MV-4-11 (cell line): ENCODE measurements around the gene DMBT1.

Experiments
- DNase-seq: peaks from one replicate; lab custom pipeline; 2025; lab: John Stamatoyannopoulos, UW

The DMBT1 gene

DNA sequence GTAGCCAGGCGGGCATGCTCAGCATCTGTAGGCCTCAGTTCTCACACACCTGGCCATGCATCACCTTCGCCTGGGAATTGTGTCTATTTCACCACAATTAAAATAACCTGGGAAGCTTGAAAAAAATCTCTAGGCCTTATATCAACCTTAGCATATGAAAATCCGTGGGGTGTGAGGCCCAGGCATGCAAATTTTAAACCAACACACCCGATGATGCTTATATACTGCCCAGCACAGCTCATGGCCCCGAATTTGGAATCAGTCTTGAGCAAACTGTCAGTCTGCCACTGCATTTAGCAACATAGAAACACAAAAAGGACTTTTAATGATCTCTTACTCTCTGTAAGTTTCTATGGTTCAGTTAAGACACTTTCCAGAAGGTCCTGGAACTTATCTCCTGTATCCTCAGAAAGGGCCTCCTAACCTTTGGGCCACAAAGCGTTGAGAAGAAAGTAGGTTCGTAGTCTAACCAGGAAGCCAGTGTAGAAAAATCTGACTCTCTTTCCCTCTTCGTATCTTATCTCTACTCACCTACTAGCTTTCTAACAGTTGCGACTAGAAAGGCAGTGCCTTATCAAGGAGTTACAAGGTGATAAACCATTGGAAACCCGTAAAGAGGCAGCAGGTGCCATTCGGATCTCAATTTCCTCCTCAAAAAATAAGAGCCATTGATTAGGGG is 12.0 kb upstream of the DMBT1 start:
- no peak for DNase-seq

DNA sequence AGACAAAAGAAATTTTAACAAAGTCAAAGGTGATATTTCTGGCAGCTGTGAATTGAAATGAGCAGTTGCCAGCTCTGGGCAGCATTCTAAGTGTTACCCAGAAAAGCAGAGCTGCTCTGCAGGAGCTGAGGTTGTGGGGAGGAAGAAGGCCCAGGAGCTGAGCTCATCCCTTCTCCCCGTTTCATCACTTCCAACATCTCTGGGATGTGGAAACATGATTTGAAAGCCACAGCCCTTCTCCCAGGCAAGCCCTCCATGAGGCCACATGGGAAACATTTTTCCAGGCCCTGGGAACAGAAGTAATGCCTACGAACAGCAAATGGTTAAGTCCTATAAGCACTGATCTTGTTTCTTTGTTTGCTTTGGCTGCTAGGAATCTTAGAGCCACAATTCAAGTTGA is 10.9 kb upstream of the DMBT1 start:
- no peak for DNase-seq

DNA sequence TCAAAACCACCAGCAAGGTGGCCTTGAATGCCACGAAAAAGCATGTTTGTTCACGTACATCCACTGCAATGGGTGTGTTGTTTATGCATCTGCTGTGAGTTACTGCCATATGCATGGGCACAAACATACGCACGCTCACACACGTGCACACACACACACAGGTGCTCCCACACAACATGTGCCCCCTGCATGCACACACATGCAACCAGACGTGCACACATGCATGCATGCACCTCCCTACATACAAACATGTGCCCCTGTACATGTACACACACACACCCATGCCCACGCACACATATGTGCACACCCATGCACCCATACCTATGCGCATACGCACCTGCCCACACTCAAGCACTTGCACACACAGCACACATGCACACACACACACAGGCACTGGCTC is 10.1 kb upstream of the DMBT1 start:
- no peak for DNase-seq

DNA sequence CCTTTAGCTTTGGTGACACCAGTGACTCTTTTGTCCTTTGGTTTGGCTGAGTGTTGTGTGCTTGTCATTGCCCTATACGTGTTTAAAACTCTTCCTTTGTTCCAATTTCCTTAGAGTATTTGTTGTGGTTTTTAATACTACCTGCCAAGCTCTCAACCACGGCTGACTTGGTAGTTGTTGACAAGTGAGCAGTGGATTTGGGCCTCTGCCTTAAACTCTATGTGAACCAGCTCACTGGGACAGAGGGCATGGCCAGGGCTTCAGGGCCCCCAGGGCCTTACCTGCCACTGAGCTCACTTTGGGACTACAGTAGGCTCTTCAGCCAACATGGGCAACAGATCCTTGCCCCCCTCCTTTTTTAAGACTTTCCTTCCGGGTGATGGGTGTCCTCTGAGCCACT is 9.6 kb upstream of the DMBT1 start:
- DNase-seq, result no peak

DNA sequence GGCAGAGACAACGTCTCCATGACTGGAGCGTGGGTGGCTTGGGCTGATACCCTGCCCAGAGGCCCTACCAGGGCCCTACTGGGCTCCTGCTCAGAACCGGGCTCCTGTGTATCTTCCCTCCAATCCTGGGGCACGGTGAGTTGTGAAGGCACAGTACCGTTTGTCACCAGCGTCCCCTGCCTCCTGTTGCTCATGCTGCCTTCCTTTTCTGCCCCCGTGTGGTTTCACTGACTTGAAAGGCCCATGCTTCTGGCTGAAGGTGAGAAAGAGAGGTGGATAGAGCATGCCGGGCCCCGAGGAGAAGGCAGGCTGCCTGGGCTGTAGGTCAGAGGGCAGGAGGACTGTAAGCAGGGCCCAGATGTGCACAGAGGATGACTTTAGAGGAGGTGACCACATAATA is 9.1 kb upstream of the DMBT1 start:
- no peak for DNase-seq

DNA sequence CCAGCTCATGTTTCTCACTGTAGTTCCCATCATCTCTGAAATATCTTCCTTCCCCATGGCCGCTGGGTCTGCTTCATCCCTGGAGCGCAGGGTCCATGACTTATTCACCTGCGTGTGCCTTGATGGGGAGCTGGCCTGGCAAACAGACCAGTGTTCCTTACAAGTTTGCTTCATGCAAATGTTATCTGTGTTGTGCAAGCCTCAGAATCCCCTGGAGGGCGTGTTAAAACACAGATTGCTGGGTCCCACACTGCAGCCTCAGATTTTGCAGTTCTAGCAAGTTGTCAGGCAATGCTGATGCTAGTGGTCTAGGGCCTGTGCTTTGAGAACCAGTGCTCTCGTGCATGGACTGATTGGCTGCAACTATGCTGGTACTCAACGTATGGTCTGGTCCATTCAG is 7.2 kb upstream of the DMBT1 start:
- no peak for DNase-seq

DNA sequence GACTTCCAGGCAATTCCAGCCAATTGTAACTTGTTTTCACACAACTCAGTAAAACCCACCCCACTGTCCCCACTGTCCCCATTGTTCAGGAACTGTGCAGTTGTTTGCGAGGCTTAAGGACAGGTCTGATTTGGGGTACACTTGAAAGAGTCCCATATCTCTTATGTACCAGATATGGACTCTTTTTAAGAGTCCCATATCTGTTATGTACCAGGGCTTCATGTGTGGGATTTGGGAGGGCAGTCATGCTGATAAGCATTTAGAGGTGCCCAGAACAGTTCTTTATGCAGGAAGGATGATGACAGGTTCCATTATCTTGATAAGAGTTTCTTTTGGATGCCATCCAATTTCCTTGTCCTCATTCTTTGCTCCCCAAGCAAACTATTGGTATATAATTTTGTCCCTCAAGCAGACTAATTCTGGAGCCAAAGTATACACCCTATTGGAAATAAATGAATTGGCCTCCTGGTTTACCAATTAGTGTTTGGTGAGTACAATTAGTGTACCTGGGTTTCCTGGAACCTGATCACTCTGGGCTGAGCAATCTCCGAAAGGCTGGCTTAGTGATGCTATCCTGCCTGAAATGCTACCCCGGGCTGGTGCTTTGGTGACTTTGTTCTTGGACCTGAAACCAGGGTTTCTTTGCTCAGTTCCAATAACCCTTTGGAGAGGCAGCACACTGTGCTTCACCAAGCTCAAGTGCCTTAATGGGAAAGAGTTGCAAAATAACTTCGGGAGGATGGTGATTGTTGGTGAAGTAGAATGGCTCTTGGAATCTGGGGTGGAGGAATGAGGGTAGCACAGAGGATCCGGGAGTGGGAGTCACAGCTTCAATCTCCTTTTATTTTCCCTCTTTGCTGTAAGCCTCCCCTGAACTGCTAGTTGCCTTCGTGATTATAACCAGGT is 6.2 kb upstream of the DMBT1 start:
- no peak for DNase-seq

DNA sequence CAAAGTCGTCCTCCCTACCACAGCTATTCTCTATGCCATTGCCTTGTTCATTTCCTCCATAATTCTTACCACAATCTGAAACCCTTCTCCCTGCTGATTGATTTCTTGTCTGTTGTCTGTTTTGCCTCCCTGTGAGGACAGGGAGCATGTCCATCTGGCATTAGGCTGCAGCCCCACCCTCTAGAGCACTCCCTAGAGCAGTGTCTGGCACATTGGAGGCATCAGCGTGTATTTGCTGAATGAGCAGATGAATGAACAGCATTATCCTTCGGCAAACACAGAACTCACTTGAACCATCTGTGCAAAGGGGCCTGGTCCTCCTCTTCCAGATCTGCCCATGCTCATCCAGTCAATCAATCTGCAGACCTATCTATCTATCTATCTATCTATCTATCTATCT is 5.1 kb upstream of the DMBT1 start:
- DNase-seq, result no peak

DNA sequence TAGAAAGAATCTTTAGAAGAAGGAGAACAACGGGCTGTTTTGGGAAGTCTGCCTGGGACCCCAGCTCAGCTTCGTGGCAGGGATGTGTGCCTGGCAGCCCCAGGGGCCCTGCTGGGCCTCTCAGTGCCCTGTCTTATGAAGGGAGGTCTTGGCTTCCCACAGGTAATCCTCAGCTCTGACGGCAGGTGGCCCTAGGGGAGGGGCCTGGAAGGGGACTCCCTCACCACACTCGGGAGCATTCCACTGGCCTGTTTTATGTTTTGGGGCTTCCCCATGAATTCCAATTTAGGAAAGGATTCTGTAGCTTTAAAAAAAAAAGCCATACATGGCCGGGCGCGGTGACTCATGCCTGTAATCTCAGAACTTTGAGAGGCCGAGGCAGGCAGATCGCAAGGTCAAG is 3.0 kb upstream of the DMBT1 start:
- no peak for DNase-seq

DNA sequence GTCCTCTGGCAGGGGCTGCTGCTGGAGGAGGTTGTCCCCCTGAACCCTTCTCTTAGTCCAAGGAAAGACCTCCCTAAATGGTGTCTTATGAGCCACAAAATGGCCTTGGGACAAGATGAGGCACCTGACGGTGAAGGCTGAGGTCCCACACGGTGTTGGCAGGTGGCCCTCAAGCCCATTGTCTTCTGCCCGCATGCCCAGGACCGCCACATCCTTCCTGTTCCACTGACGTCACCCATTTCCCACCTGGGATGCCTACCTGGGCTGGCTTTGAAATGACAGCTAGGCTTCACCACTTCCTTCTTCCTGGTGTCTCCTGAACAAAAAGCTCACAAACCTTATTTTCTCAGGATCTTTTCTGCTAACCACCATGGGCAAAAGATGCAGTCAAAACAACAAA is 2.1 kb upstream of the DMBT1 start:
- no peak for DNase-seq

DNA sequence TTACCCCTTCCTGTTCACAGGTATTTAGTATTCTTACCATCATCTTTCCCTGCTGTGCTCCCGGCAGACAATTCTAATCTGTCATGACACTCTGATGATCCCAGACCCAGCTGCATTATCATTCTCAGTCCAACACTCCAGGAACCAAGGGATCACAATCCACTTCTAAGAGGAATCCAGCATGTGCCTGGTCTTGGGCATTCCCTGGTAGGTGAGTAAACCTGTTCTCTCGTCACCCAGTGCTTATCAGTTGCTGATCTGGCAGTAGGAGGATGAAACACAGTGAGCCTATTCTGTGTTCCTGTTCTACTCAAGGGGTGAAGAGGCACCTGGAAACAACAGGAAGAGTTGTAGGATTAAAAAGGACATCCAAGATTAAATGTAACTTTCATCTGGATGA is 1.3 kb upstream of the DMBT1 start:
- no peak for DNase-seq

DNA sequence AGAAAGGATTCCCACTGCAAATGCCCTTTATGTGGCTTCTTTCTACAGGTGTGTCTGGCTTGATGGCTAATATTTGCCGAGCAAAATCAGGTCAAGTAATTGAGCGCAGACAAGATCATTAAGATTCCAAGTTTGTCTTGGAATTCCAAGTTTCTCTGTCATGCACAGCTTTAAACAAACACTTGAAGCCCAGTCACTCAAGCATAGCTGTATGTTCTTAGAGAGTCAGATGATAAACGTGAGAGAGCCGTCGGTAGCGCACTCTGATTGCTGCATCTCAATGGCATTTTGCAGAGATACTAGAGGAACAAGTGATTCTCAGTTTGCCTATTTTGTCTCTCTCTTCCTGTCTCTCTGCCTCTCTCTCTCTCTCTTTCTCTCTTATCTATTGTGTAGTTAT is 658 bp downstream of the DMBT1 start:
- DNase-seq, result no peak

DNA sequence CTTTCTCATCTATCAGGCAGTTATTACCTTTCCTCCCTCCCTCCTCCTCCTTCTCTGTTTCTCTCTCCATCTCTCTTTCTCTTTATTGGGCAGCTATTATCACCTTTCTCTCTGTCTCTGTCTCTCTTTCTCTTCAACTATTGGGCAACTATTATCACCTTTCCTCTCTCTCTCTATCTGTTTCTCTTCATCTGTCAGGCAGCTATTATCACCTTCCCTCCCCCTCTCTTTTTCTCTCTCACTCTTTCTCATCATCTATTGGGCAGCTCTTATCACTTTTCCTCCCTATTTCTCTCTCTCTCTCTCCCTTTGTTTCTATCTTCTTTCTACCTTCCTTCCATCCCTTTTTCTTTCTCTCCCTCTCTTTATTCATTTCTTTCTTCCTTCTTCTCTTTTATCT is 1.2 kb downstream of the DMBT1 start:
- DNase-seq, result no peak

DNA sequence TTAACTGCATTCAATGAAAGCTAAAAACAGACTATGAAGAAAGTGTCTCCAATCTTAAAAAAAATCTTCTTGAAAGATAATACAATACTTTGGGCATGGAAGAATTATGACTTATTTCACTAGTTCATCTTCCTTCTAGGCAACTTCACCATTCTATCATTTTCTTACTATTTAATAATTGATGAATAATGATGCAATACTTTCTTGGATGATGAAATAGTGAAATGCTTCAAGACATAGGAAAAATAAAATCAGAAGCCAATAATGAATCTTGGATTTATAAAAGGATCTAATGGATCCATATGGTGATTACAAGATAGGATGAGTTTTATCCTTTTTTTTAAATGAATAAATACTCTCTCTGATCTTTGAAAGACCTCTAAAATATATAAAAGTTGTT is 4.4 kb downstream of the DMBT1 start:
- no peak for DNase-seq

DNA sequence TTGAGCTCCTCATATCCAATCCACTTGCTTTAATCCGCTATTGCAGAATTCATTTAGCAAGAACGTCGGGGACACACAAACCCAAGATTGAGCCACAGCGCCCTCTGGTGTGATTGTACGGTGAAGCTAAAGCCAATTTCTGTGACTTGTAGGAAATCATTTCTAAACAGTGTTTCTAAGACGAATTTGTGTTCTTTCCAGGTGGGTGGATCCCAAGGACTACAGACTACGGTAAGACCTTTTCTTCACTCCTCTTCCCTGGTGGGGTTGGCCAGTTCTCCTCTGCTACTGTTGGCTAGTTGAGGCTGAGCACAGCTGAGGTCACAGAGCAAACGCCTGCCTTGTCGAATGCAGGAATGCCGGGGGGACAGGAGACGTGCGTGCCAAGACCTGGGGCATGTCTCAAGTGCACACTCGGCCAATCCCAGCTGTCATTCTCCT is 5.2 kb downstream of the DMBT1 start:
- peak; percentile 54 for DNase-seq

DNA sequence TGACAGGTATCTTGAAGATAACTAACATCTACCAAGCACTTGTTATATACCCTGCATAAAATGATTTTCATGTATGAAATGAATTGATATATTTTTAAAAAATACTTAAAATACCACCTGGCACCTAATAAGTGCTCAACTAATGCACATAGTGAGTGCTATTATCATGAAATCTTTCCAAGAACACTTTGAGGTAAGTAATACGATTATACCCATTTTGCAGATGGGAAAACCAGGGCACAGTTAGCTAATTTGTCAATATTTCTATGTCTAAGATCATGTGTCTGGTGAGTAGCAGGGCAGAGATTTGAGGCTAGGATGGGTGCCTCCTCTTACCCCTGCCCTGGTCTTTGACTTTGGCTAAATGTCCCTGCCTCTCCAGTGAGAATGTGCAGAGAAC is 6.1 kb downstream of the DMBT1 start:
- no peak for DNase-seq

DNA sequence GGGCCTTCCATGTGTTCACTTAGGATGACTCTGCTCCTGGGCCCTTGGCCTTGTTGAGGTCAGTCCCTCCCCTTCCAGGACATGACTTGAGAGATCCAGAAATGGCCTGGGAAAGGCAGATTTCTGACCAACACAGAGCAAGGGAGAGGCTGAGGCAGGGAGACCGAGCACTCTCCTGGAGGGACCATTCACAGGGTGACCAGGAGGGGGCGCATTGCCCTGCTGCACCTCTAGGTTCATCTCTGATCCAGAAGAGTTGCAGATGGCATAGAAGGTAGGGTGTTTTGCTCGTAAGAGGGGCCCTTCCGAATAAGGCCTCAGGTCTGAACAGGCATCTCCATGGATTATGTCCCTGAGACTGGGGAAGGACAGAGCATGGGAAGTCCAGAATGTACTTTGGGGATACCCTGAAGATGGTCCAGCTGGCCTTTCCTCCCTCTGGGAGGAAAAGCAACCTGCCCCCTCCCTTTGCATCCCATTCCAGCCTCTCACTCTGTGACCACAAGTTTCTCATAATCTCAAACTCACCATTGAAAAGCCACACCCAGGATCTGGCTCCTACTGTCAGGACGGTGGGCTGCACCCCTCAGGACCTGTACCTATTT is 6.6 kb downstream of the DMBT1 start:
- no peak for DNase-seq

DNA sequence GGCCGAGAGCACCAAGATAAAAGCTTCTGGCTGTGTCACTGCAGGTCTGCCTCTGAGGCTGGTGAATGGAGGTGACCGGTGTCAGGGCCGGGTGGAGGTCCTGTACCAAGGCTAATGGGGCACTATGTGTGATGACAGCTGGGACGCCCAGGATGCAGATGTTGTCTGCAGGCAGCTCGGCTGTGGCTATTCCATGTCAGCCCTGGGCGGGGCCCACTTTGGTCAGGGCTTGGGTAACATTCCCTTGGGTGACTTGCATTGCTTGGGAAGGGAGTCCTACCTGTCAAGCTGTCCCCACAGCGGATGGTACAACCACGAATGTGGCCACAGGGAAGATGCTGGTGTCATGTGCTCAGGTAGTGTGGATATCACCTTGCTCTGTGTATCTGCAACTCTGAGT is 8.0 kb downstream of the DMBT1 start:
- DNase-seq, result no peak

DNA sequence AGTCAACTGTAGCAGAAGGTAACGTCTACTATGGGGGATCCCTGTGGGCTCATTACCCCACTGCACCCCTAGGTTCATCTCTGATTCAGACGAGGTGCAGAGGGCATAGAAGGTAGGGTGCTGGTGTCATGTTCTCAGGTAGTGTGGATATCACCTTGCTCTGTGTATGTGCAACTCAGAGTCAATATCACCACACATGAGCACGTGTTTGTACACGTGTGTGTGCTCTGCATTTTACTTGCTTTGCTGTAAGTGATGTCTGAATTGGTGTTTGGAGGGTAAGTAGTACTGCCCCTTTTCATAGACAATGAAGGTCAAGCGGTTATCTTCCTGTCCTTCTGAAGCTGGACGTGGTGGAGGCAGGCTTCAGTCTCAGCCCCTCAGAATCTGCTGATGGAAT is 10.4 kb downstream of the DMBT1 start:
- DNase-seq, result no peak

DNA sequence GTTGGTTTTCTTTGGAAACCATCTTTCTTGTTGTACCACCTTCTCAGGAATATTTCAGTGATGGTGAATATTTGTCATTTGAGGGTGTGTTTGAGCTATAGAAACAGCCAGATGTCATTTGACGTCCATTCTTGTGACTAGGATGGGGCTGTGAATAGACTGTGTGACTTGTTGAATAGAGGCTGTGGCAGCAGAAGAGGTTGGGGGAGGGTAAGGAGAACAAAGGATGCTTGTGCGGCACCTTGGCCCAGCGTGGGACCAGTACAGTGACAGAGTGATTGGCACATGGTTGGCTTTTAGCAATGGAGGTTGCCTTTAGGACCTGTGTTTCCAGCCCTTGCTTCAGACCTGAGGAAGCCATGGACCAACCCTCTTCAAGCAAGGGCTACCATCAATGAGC is 11.3 kb downstream of the DMBT1 start:
- DNase-seq, result no peak

DNA sequence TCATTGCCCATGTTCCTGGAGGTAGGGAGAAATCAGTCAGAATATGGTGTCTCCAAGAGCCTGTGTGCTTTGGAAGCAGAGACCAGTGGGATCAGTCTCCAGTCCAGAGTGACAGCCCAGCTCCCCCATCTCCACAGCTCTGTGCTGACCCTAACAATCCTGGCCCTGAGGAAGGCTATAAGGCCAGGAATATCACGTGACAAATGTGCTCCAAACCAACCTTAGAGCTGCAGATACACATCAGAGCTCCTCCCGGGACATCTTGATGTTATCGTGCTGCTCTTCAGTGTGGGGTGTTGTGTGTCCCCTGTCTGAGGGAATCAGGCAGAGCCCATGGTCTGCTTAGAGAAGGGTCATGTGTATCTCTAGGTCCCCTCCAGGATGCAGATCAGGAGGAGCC is 15.2 kb downstream of the DMBT1 start:
- DNase-seq, result no peak

DNA sequence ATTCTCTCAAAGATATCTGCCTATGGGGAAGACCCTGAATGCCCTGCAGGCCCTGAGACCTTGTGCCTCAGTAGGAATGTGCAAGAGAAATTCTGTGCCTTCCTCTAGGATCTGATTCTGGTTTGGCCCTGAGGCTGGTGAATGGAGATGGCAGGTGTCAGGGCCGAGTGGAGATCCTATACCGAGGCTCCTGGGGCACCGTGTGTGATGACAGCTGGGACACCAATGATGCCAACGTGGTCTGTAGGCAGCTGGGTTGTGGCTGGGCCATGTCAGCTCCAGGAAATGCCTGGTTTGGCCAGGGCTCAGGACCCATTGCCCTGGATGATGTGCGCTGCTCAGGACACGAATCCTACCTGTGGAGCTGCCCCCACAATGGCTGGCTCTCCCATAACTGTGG is 15.7 kb downstream of the DMBT1 start:
- DNase-seq, result no peak

DNA sequence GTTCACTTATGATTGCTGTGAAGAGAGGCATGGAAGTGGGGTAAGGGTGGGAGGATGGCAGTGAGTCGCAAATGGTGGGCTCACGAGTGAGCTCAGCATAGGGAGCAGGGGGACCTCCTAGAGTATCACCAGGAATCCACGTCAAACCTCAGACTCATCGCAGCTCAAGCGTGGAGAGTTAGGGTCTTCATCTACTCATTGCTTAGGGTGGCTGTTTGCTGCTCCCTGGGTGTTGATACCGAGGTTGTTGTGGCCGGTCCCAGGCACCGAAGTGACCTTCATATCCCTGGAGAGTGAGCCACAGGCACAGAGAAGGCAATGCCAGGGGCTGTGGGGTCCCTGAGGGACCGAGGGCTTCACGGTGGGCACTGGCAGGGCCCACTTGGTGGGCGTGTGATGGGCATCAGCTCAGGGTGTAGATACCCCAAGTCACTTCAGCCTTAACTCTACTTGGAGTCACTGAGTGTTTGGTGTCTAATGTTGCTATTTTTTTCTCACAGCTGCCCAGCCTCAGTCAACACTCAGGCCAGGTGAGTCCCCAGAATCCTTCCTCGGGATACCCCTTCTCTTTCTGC is 16.8 kb downstream of the DMBT1 start:
- no peak for DNase-seq
